ENCODE measurements around the gene JMJD1C.

- TF ChIP-seq POLR2A (IDR thresholded peaks at IDR 0.05; ENCODE audit: low read depth, low read length) (no peak), TAF1 (IDR thresholded peaks at IDR 0.05; ENCODE audit: low read depth, low read length) (no peak), POLR2AphosphoS5 (IDR thresholded peaks at IDR 0.05; ENCODE audit: low read depth, low read length) (no peak)
Observed at GRCh38 chr10:63421591-63421990, 44.2 kb downstream of the JMJD1C start.
